Right renal cortex interstitium (tissue), 3 donors: ENCODE data around the gene TBC1D19. TPM values are rescaled to one million over a fixed set of nuclear protein-coding genes. Genes with fewer than 3 reads are reported as not detected.

Source experiments
- DNase-seq, 3 donors: peaks; one replicate each; pipeline ENCODE4 v3.0.0-alpha.2; 2013; ENCODE audit warnings: low read depth in 3 of 3, low spot score in 2 of 3
- polyA plus RNA-seq, 3 donors: library from polyadenylated mRNA; unstranded; fragments of 120-200 nt; gene quantifications; one replicate each; pipeline ENCODE4 v1.2.1, GENCODE V29; 2013; ENCODE audit not compliant: insufficient read length in 3 of 3

TBC1D19 gene
- polyA plus RNA-seq, 3 donors = 20.2 to 21.9 (median 20.6) TPM

DNA sequence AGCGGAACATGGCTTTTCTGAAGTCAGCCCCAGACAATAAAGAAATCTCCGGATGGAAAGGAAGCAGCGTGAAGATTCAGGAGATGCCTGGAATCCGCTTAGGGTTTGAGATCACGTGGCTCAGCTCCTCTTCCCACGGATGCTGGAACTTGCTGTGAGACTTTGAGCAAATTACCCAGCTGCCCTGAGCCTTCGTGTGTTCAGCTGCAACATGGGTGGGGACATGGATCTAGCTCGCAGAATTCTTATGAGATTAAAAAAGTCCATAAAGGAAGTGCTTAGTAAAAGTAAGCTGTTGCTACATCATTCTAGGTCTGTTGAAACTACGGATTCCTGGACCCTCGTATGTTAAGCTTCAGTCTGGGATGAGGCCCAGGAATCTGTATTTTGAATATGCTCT lies 221.0 kb downstream of the TBC1D19 start:
- no peak for DNase-seq

Other genes starting within 250 kb of the TBC1D19 start
- under 1 TPM in 1 of 3 donors, not detected in 2; 0.10 TPM for gene CCKAR, start 93.6 kb upstream of the TBC1D19 start, polyA plus RNA-seq